Measurements from ENCODE around the gene ULK2. TPM values are rescaled to one million over a fixed set of nuclear protein-coding genes. Genes with fewer than 3 reads are reported as not detected.

The ULK2 gene
- total and polyA plus RNA-seq, 2 experiments from 2014 or later, result 6.8 to 19.2 TPM

- Histone ChIP-seq H3K9me3 (ENCODE audit: low read depth) (no peaks in the 10 kb centered on the region), H3K9ac (no peak overlapping the region), H3K4me2 (ENCODE audit: unreplicated experiment) (no peak overlapping the region), H3K4me1 (ENCODE audit: insufficient read depth) (no peaks in the 10 kb centered on the region), H3K27me3 (replicated peaks; ENCODE audit: insufficient read depth) (no peaks in the 10 kb centered on the region), H3K79me2 (ENCODE audit: insufficient read depth) (no peaks in the 10 kb centered on the region), H2AFZ (no peak overlapping the region), H4K20me1 (ENCODE audit: insufficient read depth) (no peaks in the 10 kb centered on the region), H3K9me2 (ENCODE audit: insufficient read depth) (no peaks in the 10 kb centered on the region), H3F3A (ENCODE audit: insufficient read depth) (no peaks in the 10 kb centered on the region), H3K36me3 (ENCODE audit: low read depth) (peaks cover 32% of the 10 kb centered on the region), H3K4me3 (no peak overlapping the region), H3K27ac (no peak overlapping the region)
- no peak for DNase-seq
- 100% methylated on average over 1 of the region's 1 CpG for WGBS, 2 experiments (ENCODE audit: low coverage in 1 of 2, low lambda C conversion rate in 2 of 2, missing lambda C conversion rate in 2 of 2)
- TF ChIP-seq EZH2 (IDR thresholded peaks at IDR 0.05; ENCODE audit: insufficient read depth, poor library complexity, severe bottlenecking), result no peak
- no peak for TF ChIP-seq EZH2phosphoT487 (IDR thresholded peaks at IDR 0.05; ENCODE audit: insufficient read depth, low read depth)
- in situ Hi-C loops (cut with MboI), result no loop called here
Observed at GRCh38 chr17:19800571-19800970, 67.2 kb downstream of the ULK2 start.

GRCh38 chr17:19799796-19800195 lies 67.9 kb downstream of the ULK2 start:
- no peaks in the 10 kb centered on the region for H3F3A ChIP-seq (ENCODE audit: insufficient read depth)
- in situ Hi-C loops (cut with MboI), result no loop called here
- H3K36me3 ChIP-seq (ENCODE audit: low read depth), result peaks cover 40% of the 10 kb centered on the region
- H2AFZ ChIP-seq, result no peak overlapping the region
- H3K27me3 ChIP-seq (replicated peaks; ENCODE audit: insufficient read depth), result no peaks in the 10 kb centered on the region
- DNase-seq, result no peak
- TF ChIP-seq EZH2 (IDR thresholded peaks at IDR 0.05; ENCODE audit: insufficient read depth, poor library complexity, severe bottlenecking) (no peak), EZH2phosphoT487 (IDR thresholded peaks at IDR 0.05; ENCODE audit: insufficient read depth, low read depth) (no peak)
- H3K27ac ChIP-seq, result no peak overlapping the region
- H3K9me2 ChIP-seq (ENCODE audit: insufficient read depth), result no peaks in the 10 kb centered on the region
- no peak overlapping the region for H3K9ac ChIP-seq
- H3K4me1 ChIP-seq (ENCODE audit: insufficient read depth), result no peaks in the 10 kb centered on the region
- no peak overlapping the region for H3K4me2 ChIP-seq (ENCODE audit: unreplicated experiment)
- 95 to 98% methylated on average over 2 of the region's 2 CpGs for WGBS, 2 experiments (ENCODE audit: low coverage in 1 of 2, low lambda C conversion rate in 2 of 2, missing lambda C conversion rate in 2 of 2)
- no peak overlapping the region for H3K4me3 ChIP-seq
- no peaks in the 10 kb centered on the region for H4K20me1 ChIP-seq (ENCODE audit: insufficient read depth)
- no peaks in the 10 kb centered on the region for H3K9me3 ChIP-seq (ENCODE audit: low read depth)
- H3K79me2 ChIP-seq (ENCODE audit: insufficient read depth), result no peaks in the 10 kb centered on the region

- no peaks in the 10 kb centered on the region for H3K9me3 ChIP-seq (ENCODE audit: low read depth)
- in situ Hi-C loops (cut with MboI), result no loop called here
- DNase-seq, result no peak
- H3K9me2 ChIP-seq (ENCODE audit: insufficient read depth), result no peaks in the 10 kb centered on the region
- H3F3A ChIP-seq (ENCODE audit: insufficient read depth), result no peaks in the 10 kb centered on the region
- no peak overlapping the region for H3K9ac ChIP-seq
- H3K27me3 ChIP-seq (replicated peaks; ENCODE audit: insufficient read depth), result no peaks in the 10 kb centered on the region
- no peak overlapping the region for H3K4me3 ChIP-seq
- peaks cover 53% of the 10 kb centered on the region for H3K36me3 ChIP-seq (ENCODE audit: low read depth)
- TF ChIP-seq EZH2phosphoT487 (IDR thresholded peaks at IDR 0.05; ENCODE audit: insufficient read depth, low read depth) (no peak), EZH2 (IDR thresholded peaks at IDR 0.05; ENCODE audit: insufficient read depth, poor library complexity, severe bottlenecking) (no peak)
- no peak overlapping the region for H3K27ac ChIP-seq
- 98% methylated on average over 4 of the region's 4 CpGs for WGBS, 2 experiments (ENCODE audit: low coverage in 1 of 2, low lambda C conversion rate in 2 of 2, missing lambda C conversion rate in 2 of 2)
- H2AFZ ChIP-seq, result no peak overlapping the region
- H4K20me1 ChIP-seq (ENCODE audit: insufficient read depth), result no peaks in the 10 kb centered on the region
- no peaks in the 10 kb centered on the region for H3K4me1 ChIP-seq (ENCODE audit: insufficient read depth)
- H3K4me2 ChIP-seq (ENCODE audit: unreplicated experiment), result no peak overlapping the region
- no peaks in the 10 kb centered on the region for H3K79me2 ChIP-seq (ENCODE audit: insufficient read depth)
Observed at GRCh38 chr17:19796457-19796856, 71.3 kb downstream of the ULK2 start.

- Histone ChIP-seq H3K9ac (no peak overlapping the region), H3K4me2 (ENCODE audit: unreplicated experiment) (no peak overlapping the region), H3K9me3 (ENCODE audit: low read depth) (no peaks in the 10 kb centered on the region), H3K4me3 (no peak overlapping the region), H4K20me1 (ENCODE audit: insufficient read depth) (no peaks in the 10 kb centered on the region), H2AFZ (no peak overlapping the region), H3K4me1 (ENCODE audit: insufficient read depth) (no peaks in the 10 kb centered on the region), H3K27me3 (replicated peaks; ENCODE audit: insufficient read depth) (no peaks in the 10 kb centered on the region), H3K9me2 (ENCODE audit: insufficient read depth) (no peaks in the 10 kb centered on the region), H3K79me2 (ENCODE audit: insufficient read depth) (no peaks in the 10 kb centered on the region), H3F3A (ENCODE audit: insufficient read depth) (no peaks in the 10 kb centered on the region), H3K36me3 (ENCODE audit: low read depth) (peaks cover 39% of the 10 kb centered on the region), H3K27ac (no peak overlapping the region)
- in situ Hi-C loops (cut with MboI), result no loop called here
- TF ChIP-seq EZH2 (IDR thresholded peaks at IDR 0.05; ENCODE audit: insufficient read depth, poor library complexity, severe bottlenecking) (no peak), EZH2phosphoT487 (IDR thresholded peaks at IDR 0.05; ENCODE audit: insufficient read depth, low read depth) (no peak)
- no peak for DNase-seq
- WGBS, 2 experiments (ENCODE audit: low coverage in 1 of 2, low lambda C conversion rate in 2 of 2, missing lambda C conversion rate in 2 of 2), result 95 to 96% methylated on average over 3 of the region's 3 CpGs
Observed at GRCh38 chr17:19791918-19792550, 75.7 kb downstream of the ULK2 start.
